ENCODE results near the gene SCN8A. TPM values are rescaled to one million over a fixed set of nuclear protein-coding genes. Genes with fewer than 3 reads are reported as not detected.

SCN8A gene
- total RNA-seq, 3 donors from 2014 or later = 0.32 to 5.0 (median 1.6) TPM

- Histone ChIP-seq H3K27me3 (peaks cover 0 to 4% of the 10 kb centered on the region in 2 donors), H3K36me3 (no peaks in the 10 kb centered on the region), H3K4me1 (no peaks in the 10 kb centered on the region), H3K9me3 (no peaks in the 10 kb centered on the region), H3K4me3 (peak within 1 kb of the TSS; percentile 54 to 87 (median 74)), H3K27ac (peak within 1 kb of the TSS; percentile 82 to 97)
- intact Hi-C loops (cut with DNase I; ENCODE audit: low total_unique reads) = no loop called here
- no peak for DNase-seq (ENCODE audit: low spot score in 2 of 2)
- TF ChIP-seq POLR2A (IDR thresholded peaks at IDR 0.05) = no peak
- no peak for TF ChIP-seq POLR2AphosphoS5 (IDR thresholded peaks at IDR 0.05)
- TF ChIP-seq CTCF (IDR thresholded peaks at IDR 0.05) = no peak
Measured at GRCh38 chr12:51848326-51848727, 257.3 kb downstream of the SCN8A start, which contains the start of gene FIGNL2. Gene FIGNL2, minus strand, starts transcription at chr12:51848718. Its CDS starts 26,305 bp downstream, at chr12:51822413.

- Histone ChIP-seq H3K4me3 (peak overlapping the region; percentile 54 to 87 (median 74)), H3K27ac (peak overlapping the region; percentile 82 to 97), H3K36me3 (no peaks in the 10 kb centered on the region), H3K4me1 (no peaks in the 10 kb centered on the region), H3K27me3 (peaks cover 0 to 4% of the 10 kb centered on the region in 2 donors), H3K9me3 (no peaks in the 10 kb centered on the region)
- intact Hi-C loops (cut with DNase I; ENCODE audit: low total_unique reads) = no loop called here
- TF ChIP-seq CTCF (IDR thresholded peaks at IDR 0.05) (no peak), POLR2A (IDR thresholded peaks at IDR 0.05) (no peak), POLR2AphosphoS5 (IDR thresholded peaks at IDR 0.05) (peak in 1 of 3 donors; percentile 45)
- DNase-seq (ENCODE audit: low spot score in 2 of 2) = no peak
Measured at GRCh38 chr12:51848841-51849735, 258.1 kb downstream of the SCN8A start.

GRCh38 chr12:51850081-51850964 is 259.3 kb downstream of the SCN8A start:
- DNase-seq (ENCODE audit: low spot score in 2 of 2) = no peak
- Histone ChIP-seq H3K4me3 (peak overlapping the region in 1 of 3 donors; percentile 87), H3K4me1 (no peaks in the 10 kb centered on the region), H3K27ac (peak overlapping the region; percentile 82 to 97), H3K27me3 (peaks cover 0 to 4% of the 10 kb centered on the region in 2 donors), H3K9me3 (no peaks in the 10 kb centered on the region), H3K36me3 (no peaks in the 10 kb centered on the region)
- intact Hi-C loops (cut with DNase I; ENCODE audit: low total_unique reads) = no loop called here
- TF ChIP-seq POLR2AphosphoS5 (IDR thresholded peaks at IDR 0.05) = no peak
- TF ChIP-seq POLR2A (IDR thresholded peaks at IDR 0.05) = no peak
- no peak for TF ChIP-seq CTCF (IDR thresholded peaks at IDR 0.05)

- H3K4me1 ChIP-seq = no peaks in the 10 kb centered on the region
- no peak overlapping the region for H3K4me3 ChIP-seq
- no peaks in the 10 kb centered on the region for H3K9me3 ChIP-seq
- H3K27me3 ChIP-seq = peaks cover 0 to 4% of the 10 kb centered on the region in 2 donors
- peak overlapping the region; percentile 25 to 97 for H3K27ac ChIP-seq
- TF ChIP-seq POLR2AphosphoS5 (IDR thresholded peaks at IDR 0.05) (no peak), CTCF (IDR thresholded peaks at IDR 0.05) (no peak), POLR2A (IDR thresholded peaks at IDR 0.05) (no peak)
- DNase-seq (ENCODE audit: low spot score in 2 of 2) = no peak
- H3K36me3 ChIP-seq = no peaks in the 10 kb centered on the region
- intact Hi-C loops (cut with DNase I; ENCODE audit: low total_unique reads) = no loop called here
Measured at GRCh38 chr12:51850965-51851299, 259.9 kb downstream of the SCN8A start.

All from breast epithelium (tissue), 4 donors.